IPS-11a (cell line): ENCODE data around the gene CD109.
"Not testable (repeated sequence)": the region's sequence is repeated elsewhere in the genome, so short reads cannot be mapped to it uniquely, and the experiment has no call there.

Source experiments
- H3K4me3 ChIP-seq: one replicate; pipeline ENCODE4 v1.5.1; 2013; ENCODE audit warnings: low read depth, low read length, control low read depth

CD109 gene

DNA sequence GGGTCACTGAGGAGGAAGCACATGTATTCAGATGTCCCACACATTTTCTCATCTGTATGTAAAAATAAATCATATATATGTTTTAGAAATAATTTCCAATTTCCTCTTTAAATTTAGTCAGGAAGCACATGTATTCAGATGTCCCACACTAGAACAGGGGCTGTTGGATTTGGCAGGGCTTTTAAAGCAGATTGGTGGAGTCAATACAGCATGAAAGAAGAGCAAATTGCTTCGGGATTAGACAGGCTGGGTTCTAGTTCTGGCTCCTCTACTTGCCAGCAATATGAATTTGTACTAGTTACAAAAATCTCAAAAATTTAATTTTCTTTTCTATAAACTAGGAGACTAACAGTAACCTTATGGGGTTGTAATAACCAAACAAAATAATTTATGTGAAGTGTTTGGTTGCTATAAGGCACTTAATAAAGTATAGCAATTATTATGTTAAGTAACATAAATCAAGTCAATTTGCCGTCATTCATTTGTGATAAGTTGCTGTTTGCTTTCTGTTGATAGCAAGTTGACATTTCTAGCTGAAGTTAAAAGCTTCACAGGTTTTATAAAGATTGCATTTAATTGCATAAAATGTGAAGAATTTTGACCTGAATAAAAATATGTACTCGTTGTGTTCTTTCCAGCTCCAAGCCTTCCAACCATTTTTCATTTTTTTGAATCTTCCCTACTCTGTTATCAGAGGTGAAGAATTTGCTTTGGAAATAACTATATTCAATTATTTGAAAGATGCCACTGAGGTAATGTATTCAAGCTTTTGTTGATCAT lies 88.9 kb downstream of the CD109 start:
- H3K4me3 ChIP-seq = no peak overlapping the region

DNA sequence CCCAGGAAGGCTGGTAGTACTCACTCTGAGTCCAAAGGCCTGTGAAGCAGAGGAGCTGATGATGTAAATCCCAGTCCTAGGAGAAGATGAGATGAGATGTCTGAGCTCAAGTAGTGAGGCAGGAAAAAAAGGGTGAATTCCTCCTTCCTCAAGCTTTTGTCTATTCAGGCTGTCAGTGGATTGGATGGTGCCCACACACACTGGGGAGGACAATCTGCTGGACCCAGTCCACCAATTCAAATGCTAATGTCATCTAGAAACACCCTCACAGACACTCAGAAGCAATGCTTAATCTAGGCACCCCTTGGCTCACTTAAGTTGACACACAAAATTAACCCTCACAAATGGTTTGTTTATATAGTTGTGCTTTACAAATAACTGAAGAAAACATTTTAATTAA lies 94.6 kb downstream of the CD109 start:
- no peak overlapping the region for H3K4me3 ChIP-seq

DNA sequence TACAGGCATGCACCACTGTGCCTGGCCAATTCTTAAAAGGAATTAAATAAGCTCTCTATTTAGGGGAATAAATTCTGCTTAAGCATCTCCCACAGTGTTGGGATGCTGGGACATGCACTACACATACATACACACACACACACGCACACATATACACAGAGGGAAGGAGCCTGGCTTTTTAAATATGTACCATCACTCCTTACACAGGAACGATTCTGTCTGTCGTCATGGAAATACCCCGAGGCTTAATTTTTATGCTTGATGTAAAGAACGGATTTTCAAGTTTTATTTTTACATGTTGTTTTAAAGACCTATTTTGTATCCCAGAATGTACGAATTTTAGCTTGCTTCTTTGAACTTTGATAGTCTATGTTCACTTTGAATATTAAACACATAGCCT lies 95.3 kb downstream of the CD109 start:
- H3K4me3 ChIP-seq = no peak overlapping the region

- no peak overlapping the region for H3K4me3 ChIP-seq
Measured at GRCh38 chr6:73792738-73793137, 96.7 kb downstream of the CD109 start.

DNA sequence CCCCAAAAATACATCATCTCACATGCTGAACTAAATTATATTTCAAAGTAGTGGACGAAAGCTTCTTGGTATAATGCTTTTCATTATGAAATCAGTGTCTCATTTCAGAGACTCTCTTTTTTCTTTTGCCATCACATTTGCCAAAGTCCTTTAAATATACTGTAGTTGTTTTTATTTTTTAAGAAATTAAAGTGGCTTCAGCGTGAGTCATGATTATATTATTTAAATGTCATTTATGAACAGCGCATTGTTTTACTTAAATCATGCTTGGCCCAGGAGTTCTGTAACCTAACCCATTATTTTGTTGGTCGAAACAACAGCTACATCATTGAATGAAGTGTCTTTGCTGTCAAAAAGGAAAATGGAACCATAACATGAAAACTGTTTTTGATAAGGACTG lies 100.9 kb downstream of the CD109 start:
- no peak overlapping the region for H3K4me3 ChIP-seq

DNA sequence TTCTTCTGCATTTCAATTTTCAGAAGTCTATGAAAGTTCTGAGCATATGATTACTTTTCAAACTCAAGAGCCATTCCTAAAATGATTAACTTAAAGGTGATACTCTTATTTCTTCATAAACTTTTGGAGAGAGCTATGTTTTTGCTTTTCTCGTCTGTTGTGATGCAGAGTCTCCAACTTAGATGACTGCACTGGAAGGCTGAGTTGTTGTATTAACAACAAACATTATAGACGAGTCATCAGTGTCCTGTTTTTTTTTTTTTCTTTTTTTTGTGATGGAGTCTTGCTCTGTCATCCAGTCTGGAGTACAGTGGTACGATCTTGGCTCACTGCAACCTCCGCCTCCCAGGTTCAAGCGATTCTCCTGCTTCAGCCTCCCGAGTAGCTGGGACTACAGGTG lies 101.9 kb downstream of the CD109 start:
- no peak overlapping the region for H3K4me3 ChIP-seq

DNA sequence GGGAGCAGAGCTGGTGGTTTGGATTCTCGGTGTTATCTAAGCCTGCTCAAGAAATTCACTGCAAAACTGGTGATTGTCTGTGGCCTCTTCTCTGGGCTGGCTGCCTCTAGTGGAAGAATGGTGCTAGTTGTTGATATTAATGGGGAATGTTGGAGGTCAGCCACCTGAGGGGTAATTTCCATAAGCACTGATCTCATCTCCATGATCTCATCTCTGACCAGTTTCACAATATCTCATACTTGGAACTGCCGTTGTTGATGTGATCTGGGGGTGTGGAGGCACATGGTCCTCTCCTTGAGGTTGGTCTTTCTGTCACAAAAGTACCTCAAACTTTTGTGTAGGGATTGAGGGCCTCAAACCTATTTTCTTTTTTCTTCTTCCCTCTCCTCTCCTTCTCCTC lies 102.6 kb downstream of the CD109 start:
- no peak overlapping the region for H3K4me3 ChIP-seq

DNA sequence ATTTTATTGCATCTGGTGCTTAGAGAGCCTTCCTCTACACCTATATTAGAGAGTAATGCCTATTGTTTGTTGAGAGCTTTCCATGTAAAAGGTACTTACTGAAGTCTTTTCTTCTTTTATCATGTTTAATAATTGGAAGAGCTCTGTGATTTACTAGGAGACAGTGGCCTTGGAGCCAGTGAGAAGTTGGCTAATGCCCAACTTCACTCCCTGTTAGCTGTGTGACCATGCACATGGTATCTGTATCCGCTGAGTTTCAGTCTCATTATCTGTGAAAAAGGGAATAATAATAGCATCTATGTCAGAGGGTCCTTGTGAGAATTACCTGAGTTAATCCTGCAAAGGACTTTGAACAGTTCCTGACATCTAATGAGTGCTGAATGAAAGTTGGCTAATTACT lies 105.0 kb downstream of the CD109 start:
- no peak overlapping the region for H3K4me3 ChIP-seq

- no peak overlapping the region for H3K4me3 ChIP-seq
Measured at GRCh38 chr6:73801652-73802268, 105.8 kb downstream of the CD109 start.

DNA sequence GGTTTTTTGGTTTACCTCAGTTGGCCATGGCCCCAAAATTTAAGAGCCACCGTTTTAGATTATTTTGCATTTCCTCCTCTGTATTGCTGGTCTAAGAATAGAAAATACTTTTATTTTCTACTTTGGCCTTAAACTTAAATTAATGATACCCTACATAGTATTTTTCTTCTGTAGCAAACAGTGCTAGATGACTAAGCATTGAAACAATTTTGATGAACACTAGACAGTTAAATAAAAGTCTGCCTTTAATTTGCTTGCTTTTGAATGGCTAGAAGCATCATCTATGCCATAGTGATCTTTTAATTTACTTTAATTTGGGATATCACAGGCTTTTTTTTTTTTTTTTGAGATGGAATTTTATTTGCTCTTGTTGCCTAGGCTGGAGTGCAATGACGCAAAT lies 106.4 kb downstream of the CD109 start:
- H3K4me3 ChIP-seq = no peak overlapping the region

GRCh38 chr6:73803562-73804241 lies 107.7 kb downstream of the CD109 start:
- H3K4me3 ChIP-seq = no peak overlapping the region

DNA sequence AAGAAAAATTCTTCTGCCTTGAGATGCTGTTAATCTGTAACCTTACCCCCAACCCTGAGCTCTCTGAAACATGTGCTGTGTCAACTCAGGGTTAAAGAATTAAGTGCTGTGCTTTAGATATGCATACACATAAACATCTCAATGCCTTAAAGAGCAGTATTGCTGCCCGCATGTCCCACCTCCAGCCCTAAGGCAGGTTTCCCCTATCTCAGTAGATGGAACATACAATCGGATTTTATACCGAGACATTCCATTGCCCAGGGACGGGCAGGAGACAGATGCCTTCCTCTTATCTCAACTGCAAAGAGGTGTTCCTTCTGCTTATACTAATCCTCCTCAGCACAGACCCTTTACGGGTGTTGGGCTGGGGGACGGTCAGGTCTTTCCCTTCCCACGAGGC lies 109.2 kb downstream of the CD109 start:
- H3K4me3 ChIP-seq = not testable (repeated sequence)

DNA sequence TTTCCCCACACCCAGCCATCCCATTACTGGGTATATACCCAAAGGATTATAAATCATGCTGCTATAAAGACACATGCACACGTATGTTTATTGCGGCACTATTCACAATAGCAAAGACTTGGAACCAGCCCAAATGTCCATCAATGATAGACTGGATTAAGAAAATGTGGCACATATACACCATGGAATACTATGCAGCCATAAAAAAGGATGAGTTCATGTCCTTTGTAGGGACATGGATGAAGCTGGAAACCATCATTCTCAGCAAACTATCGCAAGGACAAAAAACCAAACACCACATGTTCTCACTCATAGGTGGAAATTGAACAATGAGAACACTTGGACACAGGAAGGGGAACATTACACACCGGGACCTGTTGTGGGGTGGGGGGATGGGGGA lies 110.0 kb downstream of the CD109 start:
- not testable (repeated sequence) for H3K4me3 ChIP-seq

- no peak overlapping the region for H3K4me3 ChIP-seq
Measured at GRCh38 chr6:73811706-73812105, 115.7 kb downstream of the CD109 start.

DNA sequence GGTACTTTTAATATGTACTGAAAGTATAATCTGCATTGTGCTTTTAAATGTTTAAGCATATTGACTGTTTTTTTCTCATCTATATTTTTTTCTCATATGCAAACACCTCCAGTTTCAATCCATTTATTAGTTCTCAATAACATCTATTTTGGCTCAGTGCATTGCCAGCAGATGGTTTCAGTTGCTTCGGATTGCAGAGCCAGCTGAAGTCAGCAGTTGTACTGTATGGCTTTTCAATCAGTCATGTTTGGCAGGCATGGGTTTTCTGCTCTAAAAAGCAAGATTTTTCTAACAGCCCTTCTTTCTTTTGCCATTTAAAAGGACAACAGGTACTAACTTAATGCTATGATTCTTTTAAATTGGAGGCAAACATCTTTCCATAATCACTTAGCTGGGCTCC lies 121.2 kb downstream of the CD109 start:
- H3K4me3 ChIP-seq = no peak overlapping the region

GRCh38 chr6:73823046-73823735 lies 127.2 kb downstream of the CD109 start:
- H3K4me3 ChIP-seq = no peak overlapping the region

GRCh38 chr6:73823832-73824231 lies 127.8 kb downstream of the CD109 start:
- no peak overlapping the region for H3K4me3 ChIP-seq

GRCh38 chr6:73826571-73826970 lies 130.6 kb downstream of the CD109 start:
- H3K4me3 ChIP-seq = no peak overlapping the region

DNA sequence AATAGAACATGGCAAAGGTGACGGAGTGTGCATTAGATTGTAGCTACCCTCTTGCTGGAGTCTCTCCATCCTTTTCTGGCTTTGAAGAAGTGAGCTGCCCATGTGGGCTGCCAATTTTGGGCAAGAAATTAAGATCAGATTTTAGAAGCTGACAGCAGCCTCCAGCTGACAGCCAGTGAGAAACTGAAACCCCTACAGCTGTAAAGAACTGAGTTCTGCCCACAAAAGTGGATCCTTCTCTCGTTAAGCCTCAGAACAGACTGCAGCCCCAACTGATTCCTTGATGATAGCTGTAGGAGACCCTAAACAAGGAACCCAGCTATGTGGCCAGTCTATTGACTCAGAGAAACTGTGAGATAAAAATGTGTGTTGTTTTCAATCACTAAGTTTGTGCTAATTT lies 134.1 kb downstream of the CD109 start:
- H3K4me3 ChIP-seq = no peak overlapping the region

DNA sequence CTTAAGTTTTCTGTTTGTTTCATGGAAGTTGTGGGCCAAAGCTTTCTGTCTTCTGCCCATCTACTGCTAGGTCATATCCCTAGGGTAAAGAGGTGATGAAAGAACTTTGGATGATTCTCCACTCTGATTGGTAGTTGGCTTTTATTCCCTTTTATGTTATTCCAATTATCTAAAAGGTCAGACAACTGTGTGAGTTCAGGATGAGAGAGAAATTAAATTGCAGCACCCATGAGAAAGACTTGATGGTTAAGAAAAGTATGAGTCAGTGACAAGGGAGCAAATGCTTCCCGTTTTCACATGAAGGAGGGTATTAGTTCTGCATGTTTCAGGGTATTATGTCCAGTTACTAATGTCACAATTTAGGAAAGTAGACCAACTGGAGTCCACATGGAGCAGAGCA lies 136.3 kb downstream of the CD109 start:
- no peak overlapping the region for H3K4me3 ChIP-seq

GRCh38 chr6:73844696-73845095 lies 148.7 kb downstream of the CD109 start:
- not testable (repeated sequence) for H3K4me3 ChIP-seq

DNA sequence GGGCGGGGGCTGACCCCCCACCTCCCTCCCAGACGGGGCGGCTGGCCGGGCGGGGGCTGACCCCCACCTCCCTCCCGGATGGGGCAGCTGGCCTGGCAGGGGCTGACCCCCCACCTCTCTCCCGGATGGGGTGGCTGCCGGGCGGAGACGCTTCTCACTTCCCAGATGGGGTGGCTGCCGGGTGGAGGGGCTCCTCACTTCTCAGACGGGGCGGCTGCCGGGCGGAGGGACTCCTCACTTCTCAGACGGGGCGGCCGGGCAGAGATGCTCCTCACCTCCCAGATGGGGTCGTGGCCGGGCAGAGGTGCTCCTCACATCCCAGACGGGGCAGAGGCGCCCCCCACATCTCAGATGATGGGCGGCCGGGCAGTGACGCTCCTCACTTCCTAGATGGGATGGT lies 155.0 kb downstream of the CD109 start:
- not testable (repeated sequence) for H3K4me3 ChIP-seq
